Measurements from ENCODE around the gene CCDC102A.
A peak's percentile ranks its signal among the peaks of the same experiment; 100 is the strongest.
"Not testable (repeated sequence)": the region's sequence is repeated elsewhere in the genome, so short reads cannot be mapped to it uniquely, and the experiment has no call there.

The CCDC102A gene

GRCh38 chr16:57536306-57537193 is at the start of gene CCDC102A:
TSS of gene CCDC102A (minus strand) at chr16:57536571. CDS start at chr16:57529177, 7,394 bp downstream.
- peak; percentile 73 for DNase-seq

- DNase-seq, result no peak
Observed at GRCh38 chr16:57585051-57585687, 48.8 kb upstream of the CCDC102A start.

- no peak for DNase-seq
Observed at GRCh38 chr16:57579361-57579665, 42.9 kb upstream of the CCDC102A start.

GRCh38 chr16:57578521-57579360 is 42.4 kb upstream of the CCDC102A start:
- no peak for DNase-seq

GRCh38 chr16:57577691-57578224 is 41.4 kb upstream of the CCDC102A start:
- DNase-seq, result no peak

- DNase-seq, result no peak
Observed at GRCh38 chr16:57577214-57577613, 40.8 kb upstream of the CCDC102A start.

- peak; percentile 76 for DNase-seq
Observed at GRCh38 chr16:57576429-57576870, 40.1 kb upstream of the CCDC102A start.

GRCh38 chr16:57575468-57576277 is 39.3 kb upstream of the CCDC102A start:
- no peak for DNase-seq

- DNase-seq, result no peak
Observed at GRCh38 chr16:57574646-57575467, 38.5 kb upstream of the CCDC102A start.

GRCh38 chr16:57574086-57574485 is 37.7 kb upstream of the CCDC102A start:
- DNase-seq, result no peak

GRCh38 chr16:57572978-57573728 is 36.8 kb upstream of the CCDC102A start:
- DNase-seq, result no peak

GRCh38 chr16:57571098-57571497 is 34.7 kb upstream of the CCDC102A start:
- no peak for DNase-seq

GRCh38 chr16:57570301-57571070 is 34.1 kb upstream of the CCDC102A start:
- no peak for DNase-seq

- no peak for DNase-seq
Observed at GRCh38 chr16:57569306-57569946, 33.1 kb upstream of the CCDC102A start.

GRCh38 chr16:57568772-57569171 is 32.4 kb upstream of the CCDC102A start:
- DNase-seq, result not testable (repeated sequence)

GRCh38 chr16:57568173-57568678 is 31.9 kb upstream of the CCDC102A start:
- DNase-seq, result no peak

- DNase-seq, result no peak
Observed at GRCh38 chr16:57567691-57568090, 31.3 kb upstream of the CCDC102A start.

- DNase-seq, result no peak
Observed at GRCh38 chr16:57566436-57566835, 30.1 kb upstream of the CCDC102A start.

GRCh38 chr16:57565461-57565860 is 29.1 kb upstream of the CCDC102A start:
- DNase-seq, result no peak
